ENCODE data around the gene COLQ.
A peak's percentile ranks its signal among the peaks of the same experiment; 100 is the strongest.

COLQ gene

DNA sequence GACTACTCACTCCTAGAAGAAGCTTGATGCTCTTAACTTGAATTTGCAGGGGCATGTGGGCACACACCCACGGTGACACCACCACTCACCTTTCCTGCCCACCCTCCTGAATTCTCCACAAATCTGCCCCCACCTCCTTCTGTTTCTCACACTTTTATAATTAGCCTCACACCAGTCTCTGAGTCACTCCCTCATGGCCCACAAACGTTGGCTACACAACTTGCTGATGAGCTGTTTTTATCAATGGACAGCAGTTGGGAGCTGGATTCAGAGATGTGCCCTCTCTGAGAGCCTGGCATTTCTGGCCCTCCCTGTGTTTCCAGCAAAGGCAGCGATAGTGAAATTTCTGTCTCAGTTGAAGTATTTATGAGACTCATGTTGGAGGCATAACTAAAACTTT, 1.3 kb downstream of the COLQ start:
- no peak for DNase-seq (ENCODE audit: low read depth)

GRCh38 chr3:15519096-15519495, 2.4 kb downstream of the COLQ start:
- no peak for DNase-seq (ENCODE audit: low read depth)

DNA sequence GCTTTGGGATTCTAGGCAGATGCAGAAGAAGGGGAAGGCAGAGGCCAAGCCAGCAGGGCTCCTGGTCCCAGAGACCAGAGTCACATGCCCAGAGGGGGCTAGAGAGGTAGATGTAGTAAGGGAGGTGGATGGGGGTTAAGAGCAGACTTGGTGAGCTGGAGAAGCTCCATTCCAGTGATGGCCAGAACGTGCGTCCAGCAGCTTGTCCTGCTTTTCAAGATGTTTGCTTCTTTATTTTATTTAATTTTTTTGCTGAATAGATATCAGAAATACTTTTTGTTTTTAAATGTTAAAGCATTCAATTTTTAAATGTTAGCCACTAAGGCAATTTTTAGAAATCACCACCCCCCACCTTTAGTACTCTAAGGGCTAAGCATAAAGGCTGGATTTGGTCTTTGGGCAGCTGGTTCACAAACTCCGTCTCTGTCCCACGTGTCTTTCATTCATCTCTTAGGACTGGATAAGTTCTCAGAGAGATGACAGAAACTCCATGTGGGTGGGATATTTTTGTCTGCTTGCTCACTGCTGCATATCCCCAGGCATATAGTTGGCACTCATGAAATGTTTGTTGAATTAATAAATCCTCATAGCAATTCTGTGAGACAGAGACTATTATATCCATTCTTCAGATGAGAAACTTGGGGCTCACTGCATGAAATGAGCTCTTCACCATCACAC, 6.7 kb downstream of the COLQ start:
- DNase-seq (ENCODE audit: low read depth) = no peak

- DNase-seq (ENCODE audit: low read depth) = no peak
Observed at GRCh38 chr3:15513810-15514662, 7.5 kb downstream of the COLQ start.

- DNase-seq (ENCODE audit: low read depth) = no peak
Observed at GRCh38 chr3:15513116-15513515, 8.4 kb downstream of the COLQ start.

DNA sequence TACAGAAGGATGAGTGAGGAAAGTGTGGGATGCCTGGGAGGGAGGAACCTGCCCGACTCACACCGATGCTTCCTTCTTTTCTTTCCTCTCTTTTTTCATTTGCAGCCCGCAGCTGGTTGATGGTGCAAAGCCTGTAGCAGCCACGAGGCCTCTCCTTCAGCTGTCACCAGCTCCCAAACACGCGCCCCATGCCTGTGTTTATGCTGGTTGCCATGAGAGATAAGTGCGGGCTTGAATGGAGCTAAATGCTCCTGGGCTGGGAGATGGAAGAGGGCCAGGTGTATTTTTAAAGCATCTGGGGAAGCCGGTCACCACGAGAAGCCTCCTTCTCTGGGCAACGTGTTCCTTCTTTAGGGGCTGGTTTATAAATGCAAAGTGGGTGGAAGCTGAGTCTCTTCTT, 9.3 kb downstream of the COLQ start:
- no peak for DNase-seq (ENCODE audit: low read depth)

DNA sequence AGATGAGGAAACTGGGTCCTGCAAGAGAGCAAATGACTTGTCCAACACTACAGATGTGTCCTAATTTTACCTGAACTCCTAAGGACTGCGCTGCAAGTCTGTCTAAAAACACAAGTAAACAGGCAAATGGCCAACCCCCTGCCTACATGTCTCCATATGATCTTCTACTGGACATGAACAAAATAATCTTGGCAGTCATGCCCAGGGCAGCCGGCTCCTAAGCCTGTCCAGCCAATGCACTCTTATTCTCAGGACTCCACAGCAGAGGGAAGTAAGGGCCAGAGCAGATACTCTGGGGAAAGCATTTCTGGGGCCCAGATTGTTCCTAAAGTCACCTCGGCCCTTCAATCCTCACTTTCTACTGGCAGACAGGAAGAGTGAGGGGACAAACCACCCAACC, 10.3 kb downstream of the COLQ start:
- no peak for DNase-seq (ENCODE audit: low read depth)

DNA sequence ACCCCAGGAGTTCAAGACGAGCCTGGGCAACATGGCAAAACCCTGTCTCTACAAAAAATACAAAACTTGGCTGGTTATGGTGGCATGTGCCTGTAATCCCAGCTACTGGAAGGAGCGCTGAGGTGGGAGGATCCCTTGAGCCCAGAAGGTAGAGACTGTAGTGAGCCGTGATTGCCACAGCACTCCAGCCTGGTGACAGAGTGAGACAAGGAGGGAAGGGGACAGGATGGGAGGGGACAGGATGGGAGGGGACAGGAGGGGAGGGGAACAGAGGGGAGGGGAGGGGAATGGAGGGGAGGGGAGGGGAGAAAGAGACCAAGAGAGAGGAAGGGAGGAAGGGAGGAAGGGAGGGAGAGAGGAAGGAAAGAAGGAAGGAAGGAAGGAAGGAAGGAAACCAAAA, 11.0 kb downstream of the COLQ start:
- DNase-seq (ENCODE audit: low read depth) = no peak

DNA sequence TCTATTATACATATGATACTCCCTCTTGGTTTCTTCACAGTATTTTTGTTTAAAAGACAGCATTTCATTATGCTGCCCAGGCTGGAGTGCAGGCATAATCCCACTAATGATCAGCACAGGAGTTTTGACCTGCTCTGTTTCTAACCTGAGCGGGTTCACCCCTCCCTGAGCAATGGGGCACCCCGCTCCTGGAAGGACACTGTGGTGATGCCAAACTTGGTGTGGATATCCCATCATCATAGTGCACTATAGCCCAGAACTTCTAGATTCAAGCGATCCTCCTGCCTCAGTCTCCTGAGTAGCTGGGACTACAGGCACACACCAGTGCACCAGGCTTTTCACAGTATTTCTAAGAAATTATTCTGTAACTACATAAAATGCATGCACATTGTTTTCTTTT, 14.9 kb downstream of the COLQ start:
- no peak for DNase-seq (ENCODE audit: low read depth)

- no peak for DNase-seq (ENCODE audit: low read depth)
Observed at GRCh38 chr3:15505479-15506165, 15.9 kb downstream of the COLQ start.

DNA sequence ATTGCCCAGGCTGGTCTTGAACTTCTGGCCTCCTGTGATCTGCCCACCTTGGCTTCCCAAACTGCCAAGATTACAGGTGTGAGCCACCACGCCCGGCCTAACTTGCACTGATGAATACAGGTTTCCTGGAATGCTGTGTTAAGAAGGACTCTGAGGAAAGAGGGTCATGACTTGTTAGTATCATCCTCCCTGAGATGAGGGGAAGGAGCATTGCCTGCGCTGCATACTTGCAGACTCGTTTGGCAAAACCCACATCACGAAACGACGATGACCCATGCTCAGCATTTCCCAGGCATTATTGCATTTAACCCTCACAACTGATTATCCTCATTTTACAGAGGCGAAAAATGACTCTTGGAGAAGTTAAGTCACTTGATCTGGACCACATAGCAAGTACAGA, 18.9 kb downstream of the COLQ start:
- no peak for DNase-seq (ENCODE audit: low read depth)

GRCh38 chr3:15501126-15501525, 20.4 kb downstream of the COLQ start:
- DNase-seq (ENCODE audit: low read depth) = no peak

GRCh38 chr3:15500107-15500724, 21.3 kb downstream of the COLQ start:
- no peak for DNase-seq (ENCODE audit: low read depth)

GRCh38 chr3:15499536-15499935, 22.0 kb downstream of the COLQ start:
- peak; percentile 7 for DNase-seq (ENCODE audit: low read depth)

GRCh38 chr3:15498431-15499214, 22.9 kb downstream of the COLQ start:
- DNase-seq (ENCODE audit: low read depth) = no peak

- no peak for DNase-seq (ENCODE audit: low read depth)
Observed at GRCh38 chr3:15497964-15498363, 23.5 kb downstream of the COLQ start.

- no peak for DNase-seq (ENCODE audit: low read depth)
Observed at GRCh38 chr3:15496341-15496664, 25.2 kb downstream of the COLQ start.

- no peak for DNase-seq (ENCODE audit: low read depth)
Observed at GRCh38 chr3:15495461-15496340, 25.8 kb downstream of the COLQ start.

DNA sequence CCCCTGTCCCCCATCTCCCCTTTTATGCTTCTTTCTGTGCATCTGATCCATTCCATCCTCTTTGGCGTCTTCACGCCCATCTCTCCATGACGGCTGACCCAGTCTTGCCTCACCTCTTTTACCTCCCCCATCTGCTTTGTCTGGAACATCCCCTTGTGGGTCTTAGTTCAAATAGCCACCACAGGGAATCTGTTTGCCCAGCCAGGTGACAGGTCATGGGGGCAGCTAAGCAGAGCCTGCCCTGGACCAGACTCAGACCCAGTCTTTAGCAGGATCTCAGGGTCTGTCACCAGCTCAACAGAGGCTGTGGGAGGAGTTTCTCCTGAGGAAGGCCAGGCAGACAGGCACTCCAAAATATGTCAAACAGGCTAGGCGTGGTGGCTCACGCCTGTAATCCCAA, 28.1 kb downstream of the COLQ start:
- DNase-seq (ENCODE audit: low read depth) = no peak

- DNase-seq (ENCODE audit: low read depth) = no peak
Observed at GRCh38 chr3:15492847-15493360, 28.6 kb downstream of the COLQ start.

- no peak for DNase-seq (ENCODE audit: low read depth)
Observed at GRCh38 chr3:15491143-15491542, 30.4 kb downstream of the COLQ start.

Data from ELR (cell line).